Lower lobe of right lung (tissue), 2 donors: ENCODE results near the gene DCPS. TPM values are rescaled to one million over a fixed set of nuclear protein-coding genes. Genes with fewer than 3 reads are reported as not detected.
A peak's percentile ranks its signal among the peaks of the same experiment; 100 is the strongest.

Experiments used
- ATAC-seq, 2 donors: fragments of 200-7000 bp; cut with Tn5 transposase; one replicate each; pipeline ENCODE4 v1.9.1; 2020 to 2022; ENCODE audit warnings: mild to moderate bottlenecking in 2 of 2, moderate library complexity in 2 of 2
- DNase-seq: peaks from one replicate; pipeline ENCODE4 v3.0.0-alpha.2; 2020
- H3K27ac ChIP-seq: fragments of 200-600 bp; one replicate; pipeline ENCODE4 v1.8.0; 2022
- H3K27me3 ChIP-seq: fragments of 200-600 bp; one replicate; pipeline ENCODE4 v1.8.0; 2022; ENCODE audit warnings: low read depth
- H3K36me3 ChIP-seq: fragments of 200-600 bp; one replicate; pipeline ENCODE4 v1.8.0; 2022; ENCODE audit warnings: mild to moderate bottlenecking
- H3K4me1 ChIP-seq: fragments of 200-600 bp; one replicate; pipeline ENCODE4 v1.8.0; 2022
- H3K4me3 ChIP-seq: fragments of 200-600 bp; one replicate; pipeline ENCODE4 v1.8.0; 2022; ENCODE audit warnings: mild to moderate bottlenecking
- H3K9me3 ChIP-seq: fragments of 200-600 bp; one replicate; pipeline ENCODE4 v1.8.0; 2022
- CTCF ChIP-seq: fragments of 200-600 bp; IDR thresholded peaks from one replicate; pipeline ENCODE4 v1.8.0; 2022; ENCODE audit warnings: antibody characterized with exemption, mild to moderate bottlenecking
- intact Hi-C: fragments of 100-400 bp; cut with DNase I; formaldehyde crosslinking; loops from one replicate; pipeline ENCODE4 v1.11.0; 2022
- total RNA-seq: library from RNA; stranded (reverse); fragmentation: NEBNext Ultra II Directional; extraction: Animal tissue kit (Norgen Biotek cat#: 25700); gene quantifications from one replicate; pipeline ENCODE4 v1.2.1, GENCODE V29; 2021
- donor health status: DM: no; HTN: yes; CAD: no; lungs with severe emphysema.

The DCPS gene
- total RNA-seq, 1 donor from 2014 or later, result 14.7 TPM

GRCh38 chr11:126257764-126258163 is 46.1 kb upstream of the DCPS start:
- H3K4me3 ChIP-seq, result no peak overlapping the region
- intact Hi-C loops, result no loop called here
- no peaks in the 10 kb centered on the region for H3K9me3 ChIP-seq
- ATAC-seq (no peak), DNase-seq (no peak)
- H3K36me3 ChIP-seq, result peaks cover 76% of the 10 kb centered on the region
- no peaks in the 10 kb centered on the region for H3K27me3 ChIP-seq
- no peak for TF ChIP-seq CTCF
- H3K4me1 ChIP-seq, result peaks cover 5% of the 10 kb centered on the region
- H3K27ac ChIP-seq, result no peak overlapping the region

- no peak overlapping the region for H3K4me3 ChIP-seq
- intact Hi-C loops, result no loop called here
- no peaks in the 10 kb centered on the region for H3K27me3 ChIP-seq
These were observed 41.6 kb upstream of the DCPS start for GRCh38 chr11:126262216-126262615.

GRCh38 chr11:126263489-126263888 is 40.4 kb upstream of the DCPS start:
- no peak for TF ChIP-seq CTCF
- intact Hi-C loops, result no loop called here
- ATAC-seq, result no peak

More at GRCh38 chr11:126262216-126262615, 41.6 kb upstream of the DCPS start:
- no peak for TF ChIP-seq CTCF
- no peak for ATAC-seq
- Histone ChIP-seq H3K27ac (no peak overlapping the region), H3K9me3 (no peaks in the 10 kb centered on the region), H3K4me1 (peaks cover 9% of the 10 kb centered on the region), H3K36me3 (peaks cover 78% of the 10 kb centered on the region)
- DNase-seq, result no peak

GRCh38 chr11:126265811-126266210 is 38.0 kb upstream of the DCPS start:
- H3K4me3 ChIP-seq, result no peak overlapping the region
- no peaks in the 10 kb centered on the region for H3K9me3 ChIP-seq
- intact Hi-C loops, result no loop called here
- H3K27me3 ChIP-seq, result no peaks in the 10 kb centered on the region
- peaks cover 68% of the 10 kb centered on the region for H3K36me3 ChIP-seq
- no peak for DNase-seq
- TF ChIP-seq CTCF, result no peak
- peaks cover 23% of the 10 kb centered on the region for H3K4me1 ChIP-seq
- no peak for ATAC-seq
- no peak overlapping the region for H3K27ac ChIP-seq

More at GRCh38 chr11:126263489-126263888, 40.4 kb upstream of the DCPS start:
- Histone ChIP-seq H3K9me3 (no peaks in the 10 kb centered on the region), H3K27me3 (no peaks in the 10 kb centered on the region), H3K4me3 (no peak overlapping the region), H3K4me1 (peaks cover 19% of the 10 kb centered on the region), H3K36me3 (peaks cover 71% of the 10 kb centered on the region), H3K27ac (no peak overlapping the region)
- DNase-seq, result no peak

- no peaks in the 10 kb centered on the region for H3K9me3 ChIP-seq
- no peaks in the 10 kb centered on the region for H3K27me3 ChIP-seq
- ATAC-seq, result peak in 1 of 2 donors; percentile 1
- peak overlapping the region; percentile 88 for H3K27ac ChIP-seq
- H3K36me3 ChIP-seq, result peaks cover 50% of the 10 kb centered on the region
- no peak for DNase-seq
- intact Hi-C loops, result no loop called here
- peak overlapping the region; percentile 86 for H3K4me3 ChIP-seq
- peaks cover 22% of the 10 kb centered on the region for H3K4me1 ChIP-seq
- TF ChIP-seq CTCF, result no peak
These were observed 36.2 kb upstream of the DCPS start for GRCh38 chr11:126267650-126268049.

GRCh38 chr11:126268361-126268707 is 35.5 kb upstream of the DCPS start:
- ATAC-seq (peak; percentile 25 to 54), DNase-seq (no peak)
- intact Hi-C loops, result no loop called here
- no peaks in the 10 kb centered on the region for H3K27me3 ChIP-seq
- H3K27ac ChIP-seq, result peak overlapping the region; percentile 88
- peak overlapping the region; percentile 86 for H3K4me3 ChIP-seq
- peaks cover 45% of the 10 kb centered on the region for H3K36me3 ChIP-seq
- no peak for TF ChIP-seq CTCF
- no peaks in the 10 kb centered on the region for H3K9me3 ChIP-seq
- H3K4me1 ChIP-seq, result peaks cover 22% of the 10 kb centered on the region
